Measurements from ENCODE around the gene TRDMT1. TPM values are rescaled to one million over a fixed set of nuclear protein-coding genes. Genes with fewer than 3 reads are reported as not detected.

TRDMT1 gene
- total and polyA plus RNA-seq, 12 donors = 1.3 to 10.5 (median 4.9) TPM

DNA sequence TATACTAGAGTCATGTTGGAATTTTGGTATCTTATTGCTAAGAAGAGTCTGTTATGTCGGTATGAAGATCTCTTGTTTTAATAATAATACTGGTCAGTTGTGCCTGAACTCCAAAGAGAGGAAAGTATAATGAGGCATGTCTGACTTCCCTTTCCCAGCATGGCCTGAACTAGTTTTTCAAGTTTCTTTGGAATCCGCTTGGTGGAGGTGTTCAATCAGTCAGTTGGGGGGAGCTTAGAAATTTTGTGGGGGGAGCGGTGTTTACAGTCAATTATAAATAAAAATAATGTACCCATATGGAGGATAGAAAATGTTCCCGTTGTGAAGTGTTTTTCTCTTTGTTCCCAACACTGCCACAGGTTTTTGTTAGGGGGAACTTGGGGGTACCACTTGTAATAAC lies 1.5 kb upstream of the TRDMT1 start:
- intact Hi-C loops (cut with DNase I) = no loop called here
- no peaks in the 10 kb centered on the region for H3K36me3 ChIP-seq (replicated peaks in 1 of 2)
- no peak for DNase-seq
- TF ChIP-seq, protein P1, sequence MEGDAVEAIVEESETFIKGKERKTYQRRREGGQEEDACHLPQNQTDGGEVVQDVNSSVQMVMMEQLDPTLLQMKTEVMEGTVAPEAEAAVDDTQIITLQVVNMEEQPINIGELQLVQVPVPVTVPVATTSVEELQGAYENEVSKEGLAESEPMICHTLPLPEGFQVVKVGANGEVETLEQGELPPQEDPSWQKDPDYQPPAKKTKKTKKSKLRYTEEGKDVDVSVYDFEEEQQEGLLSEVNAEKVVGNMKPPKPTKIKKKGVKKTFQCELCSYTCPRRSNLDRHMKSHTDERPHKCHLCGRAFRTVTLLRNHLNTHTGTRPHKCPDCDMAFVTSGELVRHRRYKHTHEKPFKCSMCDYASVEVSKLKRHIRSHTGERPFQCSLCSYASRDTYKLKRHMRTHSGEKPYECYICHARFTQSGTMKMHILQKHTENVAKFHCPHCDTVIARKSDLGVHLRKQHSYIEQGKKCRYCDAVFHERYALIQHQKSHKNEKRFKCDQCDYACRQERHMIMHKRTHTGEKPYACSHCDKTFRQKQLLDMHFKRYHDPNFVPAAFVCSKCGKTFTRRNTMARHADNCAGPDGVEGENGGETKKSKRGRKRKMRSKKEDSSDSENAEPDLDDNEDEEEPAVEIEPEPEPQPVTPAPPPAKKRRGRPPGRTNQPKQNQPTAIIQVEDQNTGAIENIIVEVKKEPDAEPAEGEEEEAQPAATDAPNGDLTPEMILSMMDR (IDR thresholded peaks at IDR 0.05) = no peak
- TF ChIP-seq POLR2A (IDR thresholded peaks at IDR 0.05) = no peak
- no peaks in the 10 kb centered on the region for H3K9me3 ChIP-seq (replicated peaks in 1 of 3)
- peaks cover 4 to 12% of the 10 kb centered on the region in 2 donors for H3K4me1 ChIP-seq (replicated peaks in 1 of 2)
- H3K4me3 ChIP-seq = no peak overlapping the region
- 90 to 96% (median 93%) methylated on average over 4 of the region's 4 CpGs for WGBS, 4 donors
- no peaks in the 10 kb centered on the region for H3K27me3 ChIP-seq
- no peak overlapping the region for H3K27ac ChIP-seq

GRCh38 chr10:17202506-17202905 lies 1.0 kb upstream of the TRDMT1 start:
- Histone ChIP-seq H3K4me3 (no peak overlapping the region), H3K27me3 (no peaks in the 10 kb centered on the region), H3K9me3 (replicated peaks in 1 of 3) (no peaks in the 10 kb centered on the region), H3K36me3 (replicated peaks in 1 of 2) (no peaks in the 10 kb centered on the region), H3K27ac (no peak overlapping the region), H3K4me1 (replicated peaks in 1 of 2) (peaks cover 4 to 12% of the 10 kb centered on the region in 2 donors)
- TF ChIP-seq, protein P1 (IDR thresholded peaks at IDR 0.05) = no peak
- no peak for TF ChIP-seq POLR2A (IDR thresholded peaks at IDR 0.05)
- 92 to 98% (median 95%) methylated on average over 2 of the region's 2 CpGs for WGBS, 4 donors
- intact Hi-C loops (cut with DNase I) = no loop called here
- no peak for DNase-seq

GRCh38 chr10:17201794-17202116 lies 283 bp upstream of the TRDMT1 start:
- Histone ChIP-seq H3K9me3 (replicated peaks in 1 of 3) (no peaks in the 10 kb centered on the region), H3K36me3 (replicated peaks in 1 of 2) (no peaks in the 10 kb centered on the region), H3K4me1 (replicated peaks in 1 of 2) (peaks cover 4 to 12% of the 10 kb centered on the region in 2 donors), H3K4me3 (peak overlapping the region in 2 of 4 donors; percentile 67 to 73), H3K27me3 (no peaks in the 10 kb centered on the region), H3K27ac (peak overlapping the region in 4 of 5 donors; percentile 71 to 96 (median 86))
- TF ChIP-seq, protein P1 (IDR thresholded peaks at IDR 0.05) = no peak
- no peak for TF ChIP-seq POLR2A (IDR thresholded peaks at IDR 0.05)
- no peak for DNase-seq
- intact Hi-C loops (cut with DNase I) = no loop called here
- WGBS, 4 donors = 15 to 18% (median 17%) methylated on average over 3 of the region's 3 CpGs

- TF ChIP-seq, protein P1 (IDR thresholded peaks at IDR 0.05) = no peak
- TF ChIP-seq POLR2A (IDR thresholded peaks at IDR 0.05) = no peak
- WGBS, 4 donors = 11 to 16% (median 12%) methylated on average over 10 of the region's 10 CpGs
- H3K4me1 ChIP-seq (replicated peaks in 1 of 2) = peaks cover 4 to 12% of the 10 kb centered on the region in 2 donors
- peak overlapping the region; percentile 60 to 96 (median 82) for H3K27ac ChIP-seq
- peak overlapping the region in 3 of 4 donors; percentile 20 to 73 (median 67) for H3K4me3 ChIP-seq
- intact Hi-C loops (cut with DNase I) = no loop called here
- no peaks in the 10 kb centered on the region for H3K36me3 ChIP-seq (replicated peaks in 1 of 2)
- H3K9me3 ChIP-seq (replicated peaks in 1 of 3) = no peaks in the 10 kb centered on the region
- H3K27me3 ChIP-seq = no peaks in the 10 kb centered on the region
- no peak for DNase-seq
These were observed 1.2 kb downstream of the TRDMT1 start for GRCh38 chr10:17200001-17200911.

All from adrenal gland (tissue), 12 donors.